ENCODE results near the gene CD79A.

CD79A gene

GRCh38 chr19:41886761-41887710 is 10.0 kb downstream of the CD79A start:
- no peak for FAIRE-seq

- FAIRE-seq, result no peak
Measured at GRCh38 chr19:41887711-41888382, 10.8 kb downstream of the CD79A start.

GRCh38 chr19:41888926-41889325 is 11.8 kb downstream of the CD79A start:
- no peak for FAIRE-seq

GRCh38 chr19:41889896-41890295 is 12.8 kb downstream of the CD79A start:
- FAIRE-seq, result no peak

GRCh38 chr19:41890936-41891335 is 13.9 kb downstream of the CD79A start:
- FAIRE-seq, result no peak

- FAIRE-seq, result no peak
Measured at GRCh38 chr19:41892173-41892902, 15.3 kb downstream of the CD79A start.

- FAIRE-seq, result no peak
Measured at GRCh38 chr19:41893899-41894298, 16.8 kb downstream of the CD79A start.

- FAIRE-seq, result no peak
Measured at GRCh38 chr19:41894350-41894749, 17.3 kb downstream of the CD79A start.

GRCh38 chr19:41895745-41896580 is 18.9 kb downstream of the CD79A start:
- FAIRE-seq, result no peak

- no peak for FAIRE-seq
Measured at GRCh38 chr19:41896581-41896942, 19.5 kb downstream of the CD79A start.

GRCh38 chr19:41897181-41897580 is 20.1 kb downstream of the CD79A start:
- no peak for FAIRE-seq

- no peak for FAIRE-seq
Measured at GRCh38 chr19:41897820-41898219, 20.7 kb downstream of the CD79A start.

- FAIRE-seq, result no peak
Measured at GRCh38 chr19:41898235-41898634, 21.2 kb downstream of the CD79A start.

GRCh38 chr19:41901707-41902360 is 24.8 kb downstream of the CD79A start:
- no peak for FAIRE-seq

GRCh38 chr19:41902594-41902993 is 25.5 kb downstream of the CD79A start:
- no peak for FAIRE-seq

- no peak for FAIRE-seq
Measured at GRCh38 chr19:41903193-41903953, 26.3 kb downstream of the CD79A start.

GRCh38 chr19:41904118-41904870 is 27.2 kb downstream of the CD79A start:
- FAIRE-seq, result no peak

GRCh38 chr19:41905273-41906002 is 28.4 kb downstream of the CD79A start:
- FAIRE-seq, result no peak

- FAIRE-seq, result no peak
Measured at GRCh38 chr19:41906271-41906670, 29.2 kb downstream of the CD79A start.

Measured in G401.6 (cell line).